Stimulated activated naive B cell treated with anti-CD40 and anti-IgM and Interleukin-4, amounts not matched to agents 10 μg/mL and 1 μg/mL and 100 μg/mL, for 72 hours (primary cell): ENCODE measurements around the gene ZNF468.
A peak's percentile ranks its signal among the peaks of the same experiment; 100 is the strongest.
"Not testable (repeated sequence)": the region's sequence is repeated elsewhere in the genome, so short reads cannot be mapped to it uniquely, and the experiment has no call there.

Experiments used
- ATAC-seq, 2 donors: fragments of 150-1000 bp; cut with Tn5 transposase; replicated peaks; 2 replicates each; pipeline ENCODE4 v1.10.0; 2021; ENCODE audit warnings: moderate library complexity in 1 of 2
- DNase-seq: peaks from one replicate; pipeline ENCODE4 v3.0.0; 2021
- H3K27ac Mint-ChIP-seq: one replicate; pipeline ENCODE4 v1.8.0; 2022; ENCODE audit warnings: mild to moderate bottlenecking, mixed read lengths
- H3K27me3 Mint-ChIP-seq, 2 donors: one replicate each; pipeline ENCODE4 v1.8.0; 2022; ENCODE audit warnings: mixed read lengths in 2 of 2
- H3K36me3 Mint-ChIP-seq, 2 donors: one replicate each; pipeline ENCODE4 v1.8.0; 2022; ENCODE audit warnings: mixed read lengths in 2 of 2, mild to moderate bottlenecking in 1 of 2
- H3K4me1 Mint-ChIP-seq, 2 donors: one replicate each; pipeline ENCODE4 v1.8.0; 2022; ENCODE audit warnings: mixed read lengths in 2 of 2, mild to moderate bottlenecking in 1 of 2
- H3K4me3 Mint-ChIP-seq, 2 donors: one replicate each; pipeline ENCODE4 v1.8.0; 2022; ENCODE audit warnings: mild to moderate bottlenecking in 2 of 2, mixed read lengths in 2 of 2, moderate library complexity in 1 of 2
- H3K9me3 Mint-ChIP-seq, 2 donors: one replicate each; pipeline ENCODE4 v1.8.0; 2022; ENCODE audit warnings: mixed read lengths in 2 of 2, mild to moderate bottlenecking in 1 of 2

The ZNF468 gene

DNA sequence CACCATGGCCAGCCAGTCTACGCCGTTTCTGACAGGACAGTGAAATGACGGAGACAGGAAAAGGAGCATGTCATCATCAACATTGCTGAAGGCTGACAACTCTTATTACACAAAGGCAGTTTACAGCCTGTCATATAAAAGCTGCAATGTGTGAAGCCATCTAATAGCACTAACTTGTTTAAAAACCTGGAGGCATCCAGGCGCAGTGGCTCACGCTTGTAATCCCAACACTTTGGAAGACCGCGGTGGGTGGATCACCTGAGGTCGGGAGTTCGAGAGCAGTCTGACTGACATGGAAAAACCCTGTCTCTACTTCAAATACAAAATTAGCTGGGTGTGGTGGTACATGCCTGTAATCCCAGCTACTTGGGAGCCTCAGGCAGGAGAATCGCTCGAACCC lies 10.6 kb upstream of the ZNF468 start:
- not testable (repeated sequence) for H3K27me3 Mint-ChIP-seq

DNA sequence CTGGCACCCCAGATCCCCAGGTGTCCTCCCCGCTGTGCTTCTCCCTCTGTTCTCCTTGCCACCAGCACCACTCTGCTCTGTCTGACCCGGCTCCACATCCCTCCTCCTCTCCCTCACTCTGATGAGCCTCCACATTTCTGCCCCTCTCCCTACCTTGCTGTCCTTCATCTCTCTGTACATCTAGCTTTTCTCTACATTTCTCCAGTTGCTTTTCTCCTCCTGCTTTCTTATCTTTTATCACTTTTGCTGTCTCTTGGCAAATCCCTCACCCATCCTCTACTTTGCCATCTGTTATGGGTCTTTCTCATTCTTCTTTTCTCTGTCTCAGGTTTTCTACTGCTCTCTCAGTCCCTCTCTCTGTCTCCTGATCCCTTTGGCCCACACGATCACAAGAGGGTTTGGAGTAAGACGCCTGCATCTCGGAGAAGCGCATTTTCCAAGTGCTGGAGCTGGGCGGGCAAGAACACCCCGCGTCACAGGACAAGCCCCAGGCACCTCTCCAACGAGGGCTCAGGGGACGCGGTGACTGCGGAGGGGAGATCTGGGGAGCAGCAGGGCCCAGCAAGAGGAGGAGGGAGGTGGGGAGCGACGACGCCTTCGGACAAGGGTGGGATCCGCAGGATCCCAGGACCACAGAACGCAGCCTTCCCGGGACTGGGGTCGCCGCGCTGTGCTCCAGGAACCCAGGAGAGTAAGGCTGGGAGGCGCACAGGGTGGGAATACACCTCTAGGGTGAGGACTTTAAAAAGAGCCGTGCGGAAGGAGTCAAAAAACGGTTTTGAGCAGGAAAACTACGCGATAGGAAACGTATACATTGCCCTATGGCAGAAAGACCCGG lies 660 bp downstream of the ZNF468 start:
- not testable (repeated sequence) for H3K27me3 Mint-ChIP-seq, H3K9me3 Mint-ChIP-seq, DNase-seq
- peak overlapping the region; percentile 92 for H3K27ac Mint-ChIP-seq
- H3K4me1 Mint-ChIP-seq, result peaks cover 10 to 30% of the 10 kb centered on the region in 2 donors
- peak overlapping the region; percentile 84 to 95 for H3K4me3 Mint-ChIP-seq
- H3K36me3 Mint-ChIP-seq, result peaks cover 23 to 37% of the 10 kb centered on the region in 2 donors
- ATAC-seq, result peak; percentile 34 to 36

More for the DNA sequence above, 10.6 kb upstream of the ZNF468 start:
- not testable (repeated sequence) for H3K27ac Mint-ChIP-seq, H3K9me3 Mint-ChIP-seq, H3K4me1 Mint-ChIP-seq, H3K4me3 Mint-ChIP-seq, ATAC-seq, DNase-seq
- H3K36me3 Mint-ChIP-seq, result peaks cover 10 to 20% of the 10 kb centered on the region in 2 donors

- not testable (repeated sequence) for H3K27ac Mint-ChIP-seq, H3K27me3 Mint-ChIP-seq, ATAC-seq, H3K4me1 Mint-ChIP-seq, H3K4me3 Mint-ChIP-seq, DNase-seq
- peaks cover 12 to 18% of the 10 kb centered on the region in 2 donors for H3K9me3 Mint-ChIP-seq
- peaks cover 81 to 83% of the 10 kb centered on the region in 2 donors for H3K36me3 Mint-ChIP-seq
Observed at GRCh38 chr19:52847352-52847751, 10.1 kb downstream of the ZNF468 start.

GRCh38 chr19:52840825-52841465 lies 16.5 kb downstream of the ZNF468 start:
- not testable (repeated sequence) for H3K27me3 Mint-ChIP-seq, H3K27ac Mint-ChIP-seq, H3K4me1 Mint-ChIP-seq, H3K4me3 Mint-ChIP-seq, DNase-seq, ATAC-seq
- H3K9me3 Mint-ChIP-seq, result peaks cover 40% of the 10 kb centered on the region in 2 donors
- H3K36me3 Mint-ChIP-seq, result peaks cover 90 to 91% of the 10 kb centered on the region in 2 donors

DNA sequence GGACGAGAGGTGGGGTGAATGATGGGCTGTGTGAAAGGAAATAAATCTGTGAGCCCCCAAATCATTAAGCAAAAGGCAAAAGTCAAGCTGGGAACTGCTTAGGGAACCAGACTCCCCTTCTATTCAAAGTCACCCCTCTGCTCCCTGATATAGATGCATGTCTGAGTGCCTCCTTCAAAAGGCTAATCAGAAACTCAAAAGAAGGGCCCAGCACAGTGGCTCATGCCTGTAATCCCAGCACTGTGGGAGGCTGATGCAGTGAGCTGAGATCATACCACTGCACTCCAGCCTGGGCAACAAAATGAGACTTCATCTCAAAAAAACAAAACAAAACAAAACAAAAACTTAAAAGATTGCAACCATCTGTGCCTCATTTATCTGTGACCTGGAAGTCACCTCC lies 23.1 kb downstream of the ZNF468 start:
- not testable (repeated sequence) for H3K4me3 Mint-ChIP-seq, H3K4me1 Mint-ChIP-seq, H3K27me3 Mint-ChIP-seq, DNase-seq, ATAC-seq, H3K27ac Mint-ChIP-seq
- Mint-ChIP-seq H3K9me3 (peaks cover 22 to 34% of the 10 kb centered on the region in 2 donors), H3K36me3 (peaks cover 38 to 59% of the 10 kb centered on the region in 2 donors)

GRCh38 chr19:52833541-52833940 lies 23.9 kb downstream of the ZNF468 start:
- DNase-seq, H3K27me3 Mint-ChIP-seq, H3K4me3 Mint-ChIP-seq, H3K4me1 Mint-ChIP-seq, H3K27ac Mint-ChIP-seq, ATAC-seq: not testable (repeated sequence)
- H3K36me3 Mint-ChIP-seq, result peaks cover 32 to 54% of the 10 kb centered on the region in 2 donors
- H3K9me3 Mint-ChIP-seq, result peaks cover 22 to 34% of the 10 kb centered on the region in 2 donors

- not testable (repeated sequence) for H3K27me3 Mint-ChIP-seq, H3K9me3 Mint-ChIP-seq, H3K4me1 Mint-ChIP-seq, H3K4me3 Mint-ChIP-seq, ATAC-seq, DNase-seq, H3K27ac Mint-ChIP-seq
- peaks cover 9 to 24% of the 10 kb centered on the region in 2 donors for H3K36me3 Mint-ChIP-seq
Observed at GRCh38 chr19:52829866-52830265, 27.6 kb downstream of the ZNF468 start.

DNA sequence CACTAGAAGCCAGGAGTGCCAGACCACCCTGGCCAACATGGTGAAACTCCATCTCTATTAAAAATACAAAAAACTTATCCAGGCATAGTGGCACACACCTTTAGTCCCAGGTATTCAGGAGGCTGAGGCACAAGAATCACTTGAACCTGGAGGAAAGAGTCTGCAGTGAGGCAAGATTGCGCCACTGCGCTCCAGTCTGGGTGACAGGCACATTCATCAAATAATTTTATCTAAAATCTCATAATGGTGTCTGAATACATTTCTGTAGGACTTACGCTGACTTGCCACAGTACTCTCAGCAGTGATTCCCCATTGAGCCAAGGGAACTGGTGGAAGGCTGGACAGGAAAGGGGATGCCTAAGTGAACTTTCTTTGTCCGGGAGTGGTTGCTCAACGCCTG lies 31.7 kb downstream of the ZNF468 start:
- Mint-ChIP-seq H3K9me3 (peaks cover 0 to 6% of the 10 kb centered on the region in 2 donors), H3K4me3 (no peak overlapping the region), H3K27me3 (no peaks in the 10 kb centered on the region), H3K4me1 (peaks cover under 1 to 3% of the 10 kb centered on the region in 2 donors), H3K36me3 (peaks cover 3 to 11% of the 10 kb centered on the region in 2 donors), H3K27ac (no peak overlapping the region)
- ATAC-seq (no peak), DNase-seq (no peak)

DNA sequence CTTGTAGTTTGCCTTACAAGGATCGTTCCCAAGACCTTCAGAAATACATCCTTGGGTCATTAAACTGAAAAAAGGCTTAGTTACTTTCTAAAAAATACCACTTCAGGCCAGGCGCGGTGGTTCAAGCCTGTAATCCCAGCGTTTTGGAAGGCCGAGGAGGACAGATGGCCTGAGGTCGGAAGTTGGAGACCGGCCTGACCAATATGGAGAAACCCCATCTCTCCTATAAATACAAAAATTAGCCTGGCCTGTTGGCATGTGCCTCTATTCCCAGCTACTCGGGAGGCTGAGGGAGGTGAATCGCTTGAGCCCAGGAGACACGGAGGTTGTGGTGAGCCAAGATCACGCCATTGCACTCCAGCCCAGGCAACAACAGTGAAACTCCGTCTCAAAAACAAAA lies 33.7 kb downstream of the ZNF468 start:
- no peak overlapping the region for H3K4me3 Mint-ChIP-seq
- DNase-seq (no peak), ATAC-seq (no peak)
- peaks cover 10 to 16% of the 10 kb centered on the region in 2 donors for H3K36me3 Mint-ChIP-seq
- H3K4me1 Mint-ChIP-seq, result peaks cover 8 to 10% of the 10 kb centered on the region in 2 donors
- H3K27me3 Mint-ChIP-seq, result no peaks in the 10 kb centered on the region
- peaks cover 0 to 6% of the 10 kb centered on the region in 2 donors for H3K9me3 Mint-ChIP-seq
- no peak overlapping the region for H3K27ac Mint-ChIP-seq

- not testable (repeated sequence) for H3K27me3 Mint-ChIP-seq, H3K9me3 Mint-ChIP-seq
- ATAC-seq (peak; percentile 99), DNase-seq (peak; percentile 76)
- H3K36me3 Mint-ChIP-seq, result peaks cover 19 to 29% of the 10 kb centered on the region in 2 donors
- H3K4me3 Mint-ChIP-seq, result peak within 1 kb of the TSS; percentile 97 to 98
- peaks cover 10 to 11% of the 10 kb centered on the region in 2 donors for H3K4me1 Mint-ChIP-seq
- peak within 1 kb of the TSS; percentile 95 for H3K27ac Mint-ChIP-seq
Observed at GRCh38 chr19:52821204-52821960, 36.0 kb downstream of the ZNF468 start, which contains the start of gene ZNF28. ZNF28 (minus strand) TSS chr19:52821633; CDS start chr19:52817958, 3,675 bp downstream.

- Mint-ChIP-seq H3K4me3 (peak overlapping the region; percentile 97 to 98), H3K4me1 (peaks cover 10 to 11% of the 10 kb centered on the region in 2 donors), H3K27ac (peak overlapping the region; percentile 95), H3K36me3 (peaks cover 19 to 29% of the 10 kb centered on the region in 2 donors)
- H3K27me3 Mint-ChIP-seq, H3K9me3 Mint-ChIP-seq: not testable (repeated sequence)
- peak; percentile 62 to 66 for ATAC-seq
- DNase-seq, result peak; percentile 12
Observed at GRCh38 chr19:52820472-52821203, 36.8 kb downstream of the ZNF468 start.

DNA sequence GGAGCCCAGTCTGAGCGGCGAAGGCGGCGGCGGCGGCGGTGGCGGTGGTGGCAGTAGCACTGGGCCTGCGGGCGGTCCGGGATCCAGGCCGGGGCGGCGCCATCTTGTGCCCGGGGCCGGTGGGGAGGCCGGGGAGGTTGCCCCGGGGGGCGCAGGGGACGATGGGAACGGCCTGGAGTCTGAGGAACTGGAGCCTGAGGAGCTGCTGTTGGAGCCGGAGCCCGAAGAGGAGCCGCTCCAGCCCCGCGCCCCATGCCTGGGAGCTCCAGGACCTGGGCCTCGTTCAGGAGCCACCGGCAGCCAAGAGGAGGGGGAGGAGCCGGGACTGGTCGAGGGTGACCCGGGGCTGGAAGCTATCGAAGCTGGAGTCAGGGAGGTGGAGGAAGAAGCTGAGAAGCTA lies 47.6 kb downstream of the ZNF468 start:
- H3K4me3 Mint-ChIP-seq, result no peak overlapping the region
- peak overlapping the region; percentile 51 for H3K27ac Mint-ChIP-seq
- no peak for ATAC-seq
- peaks cover 0 to 5% of the 10 kb centered on the region in 2 donors for H3K4me1 Mint-ChIP-seq
- peaks cover 4 to 13% of the 10 kb centered on the region in 2 donors for H3K9me3 Mint-ChIP-seq
- H3K36me3 Mint-ChIP-seq, result peaks cover 51 to 67% of the 10 kb centered on the region in 2 donors
- DNase-seq, result no peak
- no peaks in the 10 kb centered on the region for H3K27me3 Mint-ChIP-seq

DNA sequence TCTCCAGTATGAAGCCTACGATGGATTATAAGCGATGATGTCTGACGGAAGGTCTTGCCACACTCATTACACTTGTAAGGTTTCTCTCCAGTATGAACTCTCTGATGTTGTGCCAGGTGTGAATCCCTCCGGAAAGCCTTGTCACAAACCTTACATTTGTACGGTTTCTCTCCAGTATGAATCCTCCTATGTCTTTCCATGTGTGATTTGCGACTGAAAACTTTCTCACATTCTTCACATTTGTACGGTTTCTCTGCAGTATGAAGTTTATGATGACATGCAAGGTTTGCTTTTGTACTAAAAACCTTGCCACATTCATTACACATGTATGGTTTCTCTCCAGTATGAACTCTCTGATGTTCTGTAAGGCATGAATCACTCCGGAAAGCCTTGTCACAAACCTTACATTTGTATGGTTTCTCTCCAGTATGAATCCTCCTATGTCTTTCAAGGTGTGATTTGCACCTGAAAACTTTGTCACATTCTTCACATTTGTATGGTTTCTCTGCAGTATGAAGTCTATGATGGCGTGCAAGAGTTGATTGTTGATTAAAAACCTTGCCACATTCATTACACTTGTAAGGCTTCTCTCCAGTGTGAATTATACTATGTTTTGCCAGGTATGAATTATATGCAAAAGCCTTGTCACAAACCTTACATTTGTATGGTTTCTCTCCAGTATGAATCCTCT lies 57.3 kb downstream of the ZNF468 start:
- not testable (repeated sequence) for H3K4me1 Mint-ChIP-seq, ATAC-seq, H3K4me3 Mint-ChIP-seq, DNase-seq, H3K27me3 Mint-ChIP-seq, H3K27ac Mint-ChIP-seq
- H3K9me3 Mint-ChIP-seq, result peaks cover 42 to 46% of the 10 kb centered on the region in 2 donors
- peaks cover 81 to 90% of the 10 kb centered on the region in 2 donors for H3K36me3 Mint-ChIP-seq
